Cardiac muscle cell (in vitro differentiated cells and primary cell): Measurements from ENCODE around the gene HBE1. TPM values are rescaled to one million over a fixed set of nuclear protein-coding genes. Genes with fewer than 3 reads are reported as not detected.

ENCODE experiments used
- DNase-seq, 2 donors: peaks; one replicate each; pipeline versions ENCODE4 v3.0.0 to v3.0.0-alpha.2; 2010 to 2017; ENCODE audit warnings: low read depth in 1 of 2, low spot score in 1 of 2
- H3K27ac ChIP-seq: fragments of 200-600 bp; sonication (generic); 2 replicates; pipeline ENCODE4 v1.5.1; 2016
- H3K27me3 ChIP-seq: fragments of 200-600 bp; sonication (generic); 2 replicates; pipeline ENCODE4 v1.6.0; 2016; ENCODE audit warnings: control low read depth
- H3K36me3 ChIP-seq: fragments of 200-600 bp; sonication (generic); 2 replicates; pipeline ENCODE4 v1.5.1; 2016; ENCODE audit warnings: control low read depth
- H3K4me1 ChIP-seq: fragments of 200-600 bp; sonication (generic); 2 replicates; pipeline ENCODE4 v1.8.1; 2017; ENCODE audit warnings: low read depth, mild to moderate bottlenecking, mixed run types
- H3K4me3 ChIP-seq: fragments of 200-600 bp; sonication (generic); 2 replicates; pipeline ENCODE4 v1.5.1; 2016; ENCODE audit warnings: mild to moderate bottlenecking
- H3K9me3 ChIP-seq: fragments of 200-600 bp; sonication (generic); 2 replicates; pipeline ENCODE4 v1.5.1; 2017; ENCODE audit warnings: low read depth, mild to moderate bottlenecking, control low read depth
- CTCF ChIP-seq: IDR thresholded peaks from 2 replicates; pipeline ENCODE4 v1.5.1; 2012; ENCODE audit warnings: low read depth, mild to moderate bottlenecking, low read length
- polyA plus RNA-seq: library from polyadenylated mRNA; unstranded; fragments of >200 nt; fragmentation: Nextera tagmentation; extraction: Ambion mirVana; gene quantifications from 2 replicates; pipeline ENCODE4 v1.2.1, GENCODE V29; 2016
- total RNA-seq: library from RNA; depleted of rRNA; stranded (reverse); fragments of >200 nt; gene quantifications from 2 replicates; pipeline ENCODE4 v1.2.3, GENCODE V29; 2016

The HBE1 gene
- total and polyA plus RNA-seq, 2 experiments from 2014 or later = 0.23 to 0.51 TPM

GRCh38 chr11:5279471-5280090 is 9.8 kb upstream of the HBE1 start:
- Histone ChIP-seq H3K9me3 (no peaks in the 10 kb centered on the region), H3K4me1 (no peaks in the 10 kb centered on the region), H3K4me3 (no peak overlapping the region), H3K27ac (no peak overlapping the region), H3K36me3 (no peaks in the 10 kb centered on the region), H3K27me3 (no peaks in the 10 kb centered on the region)
- no peak for DNase-seq
- TF ChIP-seq CTCF = no peak

GRCh38 chr11:5277807-5278382 is 8.2 kb upstream of the HBE1 start:
- H3K36me3 ChIP-seq = no peaks in the 10 kb centered on the region
- H3K27me3 ChIP-seq = no peaks in the 10 kb centered on the region
- no peak overlapping the region for H3K27ac ChIP-seq
- H3K9me3 ChIP-seq = no peaks in the 10 kb centered on the region
- DNase-seq = no peak
- no peaks in the 10 kb centered on the region for H3K4me1 ChIP-seq
- no peak for TF ChIP-seq CTCF
- no peak overlapping the region for H3K4me3 ChIP-seq

GRCh38 chr11:5276697-5277096 is 7.0 kb upstream of the HBE1 start:
- Histone ChIP-seq H3K27ac (no peak overlapping the region), H3K4me1 (no peaks in the 10 kb centered on the region), H3K27me3 (no peaks in the 10 kb centered on the region), H3K9me3 (no peaks in the 10 kb centered on the region), H3K36me3 (no peaks in the 10 kb centered on the region), H3K4me3 (no peak overlapping the region)
- no peak for TF ChIP-seq CTCF
- DNase-seq = no peak

GRCh38 chr11:5275369-5276110 is 5.8 kb upstream of the HBE1 start:
- H3K9me3 ChIP-seq = no peaks in the 10 kb centered on the region
- DNase-seq = peak; percentile 9 to 42
- no peak overlapping the region for H3K4me3 ChIP-seq
- H3K4me1 ChIP-seq = no peaks in the 10 kb centered on the region
- no peaks in the 10 kb centered on the region for H3K27me3 ChIP-seq
- no peak for TF ChIP-seq CTCF
- no peaks in the 10 kb centered on the region for H3K36me3 ChIP-seq
- H3K27ac ChIP-seq = no peak overlapping the region

GRCh38 chr11:5274395-5274794 is 4.7 kb upstream of the HBE1 start:
- no peaks in the 10 kb centered on the region for H3K36me3 ChIP-seq
- H3K9me3 ChIP-seq = no peaks in the 10 kb centered on the region
- no peak overlapping the region for H3K4me3 ChIP-seq
- no peaks in the 10 kb centered on the region for H3K27me3 ChIP-seq
- no peak for DNase-seq
- no peak overlapping the region for H3K27ac ChIP-seq
- no peaks in the 10 kb centered on the region for H3K4me1 ChIP-seq
- no peak for TF ChIP-seq CTCF
